Mononuclear cell (primary cell): ENCODE results near the gene KCNAB1. TPM values are rescaled to one million over a fixed set of nuclear protein-coding genes. Genes with fewer than 3 reads are reported as not detected.

Source experiments
- H3K27me3 ChIP-seq: 2 replicates; pipeline ENCODE4 v1.6.0; 2011; ENCODE audit warnings: low read length, control low read depth; ENCODE audit not compliant: insufficient read depth
- H3K4me1 ChIP-seq: 2 replicates; pipeline ENCODE4 v1.5.1; 2011; ENCODE audit warnings: mild to moderate bottlenecking, low read length, control low read depth; ENCODE audit not compliant: insufficient read depth
- H3K4me3 ChIP-seq: 2 replicates; pipeline ENCODE4 v1.5.1; 2011; ENCODE audit warnings: mild to moderate bottlenecking, low read length, moderate library complexity
- H3K9me3 ChIP-seq: 2 replicates; pipeline ENCODE4 v1.5.1; 2011; ENCODE audit warnings: low read depth, mild to moderate bottlenecking, control low read depth, low read length
- total RNA-seq: library from RNA; depleted of rRNA; stranded (reverse); fragments of >200 nt; gene quantifications from one replicate; pipeline ENCODE4 v1.2.3, GENCODE V29; 2012

KCNAB1 gene
- total RNA-seq, 1 donor = not detected

GRCh38 chr3:156493887-156494286 is 373.5 kb downstream of the KCNAB1 start:
- Histone ChIP-seq H3K4me1 (no peaks in the 10 kb centered on the region), H3K27me3 (no peaks in the 10 kb centered on the region), H3K4me3 (no peak overlapping the region), H3K9me3 (no peaks in the 10 kb centered on the region)

DNA sequence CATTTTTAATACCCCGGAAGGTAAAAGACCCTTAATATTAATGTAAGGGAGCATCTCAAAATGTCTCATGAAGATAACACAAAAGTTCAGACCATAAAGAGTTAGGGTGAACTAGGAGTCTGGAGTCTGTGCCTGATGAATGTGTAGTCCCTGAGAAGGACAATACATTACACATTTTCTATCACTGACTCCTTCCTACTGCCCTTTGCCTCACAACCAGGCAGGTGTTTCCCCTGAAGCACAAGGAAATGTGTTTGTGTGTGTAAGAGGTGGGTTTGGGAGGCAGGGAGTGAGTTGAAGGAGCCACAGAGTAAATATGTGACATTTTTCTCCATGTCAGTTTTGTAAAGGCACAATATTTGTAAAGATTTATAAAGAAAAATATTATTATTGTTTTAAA is 375.4 kb downstream of the KCNAB1 start:
- H3K4me3 ChIP-seq = no peak overlapping the region
- no peaks in the 10 kb centered on the region for H3K4me1 ChIP-seq
- no peaks in the 10 kb centered on the region for H3K9me3 ChIP-seq
- no peaks in the 10 kb centered on the region for H3K27me3 ChIP-seq

- Histone ChIP-seq H3K27me3 (no peaks in the 10 kb centered on the region), H3K9me3 (no peaks in the 10 kb centered on the region), H3K4me1 (no peaks in the 10 kb centered on the region), H3K4me3 (no peak overlapping the region)
Observed at GRCh38 chr3:156497326-156497725, 376.9 kb downstream of the KCNAB1 start.

- Histone ChIP-seq H3K4me1 (no peaks in the 10 kb centered on the region), H3K4me3 (no peak overlapping the region), H3K27me3 (no peaks in the 10 kb centered on the region), H3K9me3 (no peaks in the 10 kb centered on the region)
Observed at GRCh38 chr3:156498307-156498706, 377.9 kb downstream of the KCNAB1 start.

DNA sequence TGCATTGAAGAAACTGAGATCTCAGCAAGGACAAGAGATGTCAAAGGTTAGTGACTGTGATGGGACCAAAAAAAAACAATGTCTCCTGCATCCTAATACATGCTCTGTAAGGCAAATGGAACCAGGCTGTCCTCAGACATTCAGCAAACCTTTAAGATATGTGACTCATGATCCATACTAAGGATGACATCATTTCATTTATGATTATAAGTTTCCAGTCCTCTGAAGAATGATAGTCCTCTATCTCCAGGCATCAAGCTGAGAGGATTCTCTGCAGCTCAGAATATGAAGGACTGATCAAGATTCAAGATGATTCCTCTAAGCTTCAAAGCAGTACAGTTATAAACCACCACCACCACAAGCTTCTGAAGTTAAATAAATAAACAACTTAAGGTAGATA is 386.9 kb downstream of the KCNAB1 start:
- Histone ChIP-seq H3K9me3 (no peaks in the 10 kb centered on the region), H3K27me3 (peaks cover 4% of the 10 kb centered on the region), H3K4me3 (no peak overlapping the region), H3K4me1 (no peaks in the 10 kb centered on the region)

- H3K4me1 ChIP-seq = no peaks in the 10 kb centered on the region
- no peaks in the 10 kb centered on the region for H3K9me3 ChIP-seq
- H3K4me3 ChIP-seq = no peak overlapping the region
- H3K27me3 ChIP-seq = peaks cover under 1% of the 10 kb centered on the region
Observed at GRCh38 chr3:156509189-156510174, 389.1 kb downstream of the KCNAB1 start.

DNA sequence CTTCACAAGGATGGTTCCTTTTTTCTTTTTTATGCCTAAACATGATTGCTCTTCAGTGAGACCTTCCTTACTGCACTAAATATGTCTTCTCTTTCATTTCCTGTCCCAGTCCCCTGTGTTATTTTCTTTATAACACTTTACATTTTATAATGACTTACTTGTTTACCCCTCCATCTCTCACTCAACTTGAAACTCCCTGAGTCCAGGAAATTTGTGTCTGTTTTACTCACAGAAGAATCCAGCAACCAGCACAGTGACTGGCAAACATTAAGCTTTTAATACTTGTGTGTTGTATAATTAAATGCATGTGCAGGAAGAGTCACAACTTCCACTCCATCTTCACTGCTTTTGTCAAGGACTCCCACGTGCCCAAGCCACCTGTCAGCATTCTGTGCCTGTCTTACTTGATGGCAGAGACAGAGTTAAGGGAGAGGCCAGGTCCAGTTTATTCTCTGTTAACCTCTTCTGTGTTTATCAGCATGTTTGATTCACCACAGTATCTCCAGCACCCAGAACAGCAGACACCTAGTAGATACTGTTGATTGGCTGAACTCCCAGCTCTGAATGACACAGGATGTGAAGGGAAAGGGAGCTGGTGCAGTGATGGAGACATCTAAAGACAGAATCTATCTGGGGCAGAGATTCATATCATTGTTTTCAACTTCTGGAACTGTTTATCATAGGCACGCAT is 391.8 kb downstream of the KCNAB1 start:
- H3K4me1 ChIP-seq = no peaks in the 10 kb centered on the region
- H3K9me3 ChIP-seq = no peaks in the 10 kb centered on the region
- H3K27me3 ChIP-seq = no peaks in the 10 kb centered on the region
- no peak overlapping the region for H3K4me3 ChIP-seq

DNA sequence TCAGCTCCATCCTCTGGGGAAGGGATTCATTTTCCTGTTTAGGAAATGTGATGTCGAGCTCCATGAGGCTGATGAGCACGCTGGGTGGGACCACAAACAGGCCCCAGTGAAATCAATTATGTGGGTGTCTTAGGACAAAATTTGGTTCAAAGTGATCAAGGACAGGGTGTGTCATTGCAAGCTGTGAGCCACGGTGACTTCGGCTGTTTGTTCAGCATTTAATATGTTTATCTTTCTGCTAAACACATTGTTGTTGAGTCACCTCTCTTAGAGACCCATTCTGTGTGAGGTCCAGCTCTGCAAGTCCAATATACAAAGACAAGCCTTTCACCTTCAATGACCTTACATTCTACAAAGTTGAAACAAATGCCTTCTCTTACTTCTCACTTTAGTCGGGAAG is 393.2 kb downstream of the KCNAB1 start:
- Histone ChIP-seq H3K4me1 (no peaks in the 10 kb centered on the region), H3K4me3 (no peak overlapping the region), H3K27me3 (peaks cover 3% of the 10 kb centered on the region), H3K9me3 (no peaks in the 10 kb centered on the region)

- Histone ChIP-seq H3K27me3 (peaks cover 13% of the 10 kb centered on the region), H3K9me3 (no peaks in the 10 kb centered on the region), H3K4me1 (no peaks in the 10 kb centered on the region), H3K4me3 (no peak overlapping the region)
Observed at GRCh38 chr3:156516284-156516683, 395.9 kb downstream of the KCNAB1 start.

- H3K4me3 ChIP-seq = no peak overlapping the region
- peaks cover 15% of the 10 kb centered on the region for H3K27me3 ChIP-seq
- H3K9me3 ChIP-seq = no peaks in the 10 kb centered on the region
- no peaks in the 10 kb centered on the region for H3K4me1 ChIP-seq
Observed at GRCh38 chr3:156516961-156517360, 396.6 kb downstream of the KCNAB1 start.

GRCh38 chr3:156518726-156519125 is 398.3 kb downstream of the KCNAB1 start:
- no peaks in the 10 kb centered on the region for H3K4me1 ChIP-seq
- H3K4me3 ChIP-seq = no peak overlapping the region
- peaks cover 15% of the 10 kb centered on the region for H3K27me3 ChIP-seq
- H3K9me3 ChIP-seq = no peaks in the 10 kb centered on the region

- peaks cover 15% of the 10 kb centered on the region for H3K27me3 ChIP-seq
- no peaks in the 10 kb centered on the region for H3K9me3 ChIP-seq
- peaks cover 2% of the 10 kb centered on the region for H3K4me1 ChIP-seq
- no peak overlapping the region for H3K4me3 ChIP-seq
Observed at GRCh38 chr3:156519758-156520162, 399.4 kb downstream of the KCNAB1 start.

DNA sequence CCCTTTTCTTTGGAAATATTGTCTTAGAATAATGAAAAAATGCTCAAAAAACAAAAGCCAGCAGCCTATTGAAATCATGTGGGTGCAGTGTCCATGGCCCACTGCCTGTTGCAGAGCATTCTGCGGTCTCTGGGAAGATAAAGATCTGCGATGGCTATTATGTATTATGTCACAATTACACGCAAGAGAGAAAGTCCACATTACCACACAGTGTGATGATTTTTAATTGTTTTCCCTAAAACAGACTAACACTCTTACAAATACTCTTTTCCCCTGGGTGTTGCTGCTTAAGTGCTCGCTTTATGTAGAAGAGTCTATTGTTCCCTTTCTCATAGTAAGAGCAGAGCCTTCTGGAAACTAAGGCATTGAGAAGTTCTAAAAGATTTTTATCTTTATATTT is 402.3 kb downstream of the KCNAB1 start:
- Histone ChIP-seq H3K4me3 (no peak overlapping the region), H3K27me3 (peaks cover 15% of the 10 kb centered on the region), H3K4me1 (peaks cover 6% of the 10 kb centered on the region), H3K9me3 (no peaks in the 10 kb centered on the region)

GRCh38 chr3:156525808-156526207 is 405.4 kb downstream of the KCNAB1 start:
- Histone ChIP-seq H3K4me1 (peaks cover 6% of the 10 kb centered on the region), H3K4me3 (no peak overlapping the region), H3K27me3 (peaks cover 7% of the 10 kb centered on the region), H3K9me3 (no peaks in the 10 kb centered on the region)

DNA sequence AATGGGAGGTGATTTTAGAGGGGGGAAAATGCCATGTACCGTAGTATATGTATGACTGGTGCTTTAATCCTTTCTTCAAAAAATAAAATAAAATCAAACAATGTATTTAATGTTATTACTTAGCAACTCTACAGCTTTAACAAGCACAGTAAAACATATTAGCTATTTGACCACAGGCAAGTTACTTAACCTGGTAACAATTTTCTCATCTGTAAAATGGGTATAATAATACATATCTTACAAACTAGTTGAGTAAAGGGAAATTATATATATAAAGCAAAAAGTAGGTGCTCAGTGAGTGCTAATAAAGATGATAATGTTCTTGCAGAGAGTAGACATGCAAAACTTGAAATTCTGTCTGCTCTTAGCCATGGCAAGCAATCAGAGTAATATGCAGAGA is 406.7 kb downstream of the KCNAB1 start:
- no peaks in the 10 kb centered on the region for H3K9me3 ChIP-seq
- H3K27me3 ChIP-seq = no peaks in the 10 kb centered on the region
- peaks cover 6% of the 10 kb centered on the region for H3K4me1 ChIP-seq
- no peak overlapping the region for H3K4me3 ChIP-seq
